Transverse colon (tissue), 4 donors: ENCODE data around the gene CCDC91.

Experiments used
- CTCF ChIP-seq, 5 experiments: fragments of 200-600 bp in 3 of 5; fragments of 450-650 bp in 2 of 5; sonication (generic) in 3 of 5; IDR thresholded peaks; 1 replicate in 2 of 5; 2 replicates in 3 of 5; pipeline ENCODE4 v1.5.1; 2016 to 2017; ENCODE audit warnings: antibody characterized with exemption in 5 of 5, inconsistent platforms in 3 of 5, mild to moderate bottlenecking in 2 of 5, moderate library complexity in 1 of 5
- EP300 ChIP-seq: sonication (generic); formaldehyde crosslinking; IDR thresholded peaks from one replicate; pipeline ENCODE4 v1.6.1; 2017; ENCODE audit warnings: antibody characterized with exemption, low read depth
- POLR2A ChIP-seq: fragments of 450-650 bp; IDR thresholded peaks from one replicate; pipeline ENCODE4 v1.6.1; 2016; ENCODE audit warnings: antibody characterized with exemption, mild to moderate bottlenecking, moderate library complexity
- POLR2AphosphoS5 ChIP-seq, 3 donors: sonication (generic); formaldehyde crosslinking; IDR thresholded peaks; one replicate each; pipeline ENCODE4 v1.6.1; 2016; ENCODE audit warnings: antibody characterized with exemption in 3 of 3

GRCh38 chr12:28421374-28421773, 231.1 kb downstream of the CCDC91 start:
- no peak for TF ChIP-seq CTCF (IDR thresholded peaks at IDR 0.05)
- TF ChIP-seq POLR2AphosphoS5 (IDR thresholded peaks at IDR 0.05): no peak
- no peak for TF ChIP-seq POLR2A
- TF ChIP-seq EP300: no peak
